AG09319 (cell line): ENCODE results near the gene STX12.
"Not testable (repeated sequence)": the region's sequence is repeated elsewhere in the genome, so short reads cannot be mapped to it uniquely, and the experiment has no call there.

ENCODE experiments used
- DNase-seq: peaks from one replicate; pipeline ENCODE4 v3.0.0-alpha.2; 2010; ENCODE audit warnings: low read depth; ENCODE audit errors: extremely low read depth
- TF ChIP-seq, protein P1 (sequence below): IDR thresholded peaks from 2 replicates; pipeline ENCODE4 v1.5.1; 2011; ENCODE audit warnings: low read depth, mild to moderate bottlenecking, inconsistent platforms, low read length, moderate library complexity

STX12 gene

GRCh38 chr1:27760426-27760825, 12.6 kb upstream of the STX12 start:
- DNase-seq: no peak
- TF ChIP-seq, protein P1, sequence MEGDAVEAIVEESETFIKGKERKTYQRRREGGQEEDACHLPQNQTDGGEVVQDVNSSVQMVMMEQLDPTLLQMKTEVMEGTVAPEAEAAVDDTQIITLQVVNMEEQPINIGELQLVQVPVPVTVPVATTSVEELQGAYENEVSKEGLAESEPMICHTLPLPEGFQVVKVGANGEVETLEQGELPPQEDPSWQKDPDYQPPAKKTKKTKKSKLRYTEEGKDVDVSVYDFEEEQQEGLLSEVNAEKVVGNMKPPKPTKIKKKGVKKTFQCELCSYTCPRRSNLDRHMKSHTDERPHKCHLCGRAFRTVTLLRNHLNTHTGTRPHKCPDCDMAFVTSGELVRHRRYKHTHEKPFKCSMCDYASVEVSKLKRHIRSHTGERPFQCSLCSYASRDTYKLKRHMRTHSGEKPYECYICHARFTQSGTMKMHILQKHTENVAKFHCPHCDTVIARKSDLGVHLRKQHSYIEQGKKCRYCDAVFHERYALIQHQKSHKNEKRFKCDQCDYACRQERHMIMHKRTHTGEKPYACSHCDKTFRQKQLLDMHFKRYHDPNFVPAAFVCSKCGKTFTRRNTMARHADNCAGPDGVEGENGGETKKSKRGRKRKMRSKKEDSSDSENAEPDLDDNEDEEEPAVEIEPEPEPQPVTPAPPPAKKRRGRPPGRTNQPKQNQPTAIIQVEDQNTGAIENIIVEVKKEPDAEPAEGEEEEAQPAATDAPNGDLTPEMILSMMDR: no peak

- TF ChIP-seq, protein P1: no peak
- no peak for DNase-seq
Measured at GRCh38 chr1:27762033-27762432, 11.0 kb upstream of the STX12 start.

DNA sequence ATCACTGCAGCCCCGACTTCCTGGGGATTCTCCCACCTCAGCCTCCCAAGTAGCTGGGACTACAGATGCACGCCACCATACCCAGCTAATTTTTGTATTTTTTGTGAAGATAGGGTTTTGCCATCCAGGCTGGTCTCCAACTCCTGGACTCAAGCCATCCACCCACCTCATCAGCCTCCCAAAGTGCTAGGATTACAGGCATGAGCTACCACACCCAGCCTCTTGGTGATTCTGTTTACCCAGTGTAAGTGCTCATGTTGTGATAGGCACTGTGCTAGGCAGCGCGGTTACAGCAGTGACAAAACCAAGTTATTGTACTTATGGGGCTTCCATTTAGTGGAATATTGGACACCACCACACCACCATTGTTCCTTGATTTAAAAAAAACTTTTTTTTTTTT, 9.7 kb upstream of the STX12 start:
- DNase-seq: no peak

GRCh38 chr1:27770293-27770830, 2.7 kb upstream of the STX12 start:
- TF ChIP-seq, protein P1: no peak
- no peak for DNase-seq

More for the DNA sequence above, 9.7 kb upstream of the STX12 start:
- TF ChIP-seq, protein P1: no peak

- DNase-seq: peak; percentile 35
- TF ChIP-seq, protein P1: no peak
Measured at GRCh38 chr1:27772036-27772931, 735 bp upstream of the STX12 start.

DNA sequence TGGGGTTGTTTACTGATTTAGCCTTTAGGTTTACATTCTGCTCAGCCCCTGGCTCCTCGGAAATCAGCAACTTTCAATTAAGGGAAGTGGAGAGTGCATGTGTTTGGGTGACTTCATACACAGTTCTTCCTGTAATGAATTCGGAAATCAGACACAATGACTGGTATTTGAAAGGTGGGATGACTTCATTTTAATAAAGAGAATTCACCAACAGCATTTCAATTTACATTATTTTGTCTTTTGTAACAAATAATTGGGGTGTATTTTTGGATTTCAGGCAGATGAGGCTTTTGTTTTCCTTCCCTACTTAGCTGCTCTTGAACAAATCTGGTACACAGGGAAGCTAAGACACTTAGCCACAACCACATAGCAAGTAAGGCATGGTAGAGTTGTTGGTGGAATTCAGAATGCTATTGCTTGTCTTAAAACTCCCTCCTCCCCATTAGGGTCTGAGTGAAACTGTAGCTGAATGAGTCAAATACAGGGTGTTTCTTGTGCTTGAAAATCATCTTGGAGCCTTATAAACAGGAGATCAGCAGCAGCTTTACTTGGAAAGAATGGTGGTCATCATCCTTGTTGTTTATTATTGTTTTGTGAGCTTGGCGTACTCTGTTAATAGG, 917 bp downstream of the STX12 start:
- TF ChIP-seq, protein P1: no peak
- DNase-seq: no peak

DNA sequence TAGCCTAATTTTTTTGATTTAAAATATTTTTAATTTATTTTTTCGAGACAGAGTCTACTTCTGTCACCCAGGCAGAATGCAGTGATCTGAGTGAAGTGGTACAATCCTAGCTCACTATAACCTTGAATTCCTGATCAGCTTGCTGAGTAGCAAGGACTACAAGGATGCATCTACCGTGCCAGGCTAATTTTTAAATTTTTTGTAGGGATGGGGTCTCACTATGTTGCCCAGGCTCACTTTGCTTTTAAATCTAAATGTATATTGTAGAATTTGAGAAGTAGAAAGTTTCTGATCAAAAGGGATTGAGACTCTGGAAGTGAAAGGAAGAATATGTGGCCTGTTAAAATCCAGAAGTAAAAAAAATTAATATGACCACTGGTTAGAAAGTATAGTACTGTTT, 1.6 kb downstream of the STX12 start:
- DNase-seq: no peak
- TF ChIP-seq, protein P1: no peak

DNA sequence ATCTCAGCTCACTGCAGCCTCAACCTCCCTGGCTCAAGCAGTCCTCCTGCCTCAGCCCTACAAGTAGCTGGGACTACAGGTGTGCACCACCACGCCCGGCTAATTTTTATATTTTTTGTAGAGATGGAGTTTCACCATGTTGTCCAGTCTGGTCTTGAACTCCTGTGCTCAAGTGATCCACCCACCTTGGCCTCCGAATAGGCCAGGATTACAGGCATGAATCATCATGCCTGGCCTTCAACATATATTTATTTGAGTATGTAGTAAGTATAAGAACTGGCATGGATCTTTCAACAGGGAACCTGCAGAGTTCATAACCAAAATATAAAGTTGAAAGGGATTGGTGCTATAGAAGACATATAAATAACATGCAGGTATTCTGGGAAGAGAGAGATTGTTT, 2.3 kb downstream of the STX12 start:
- not testable (repeated sequence) for DNase-seq

DNA sequence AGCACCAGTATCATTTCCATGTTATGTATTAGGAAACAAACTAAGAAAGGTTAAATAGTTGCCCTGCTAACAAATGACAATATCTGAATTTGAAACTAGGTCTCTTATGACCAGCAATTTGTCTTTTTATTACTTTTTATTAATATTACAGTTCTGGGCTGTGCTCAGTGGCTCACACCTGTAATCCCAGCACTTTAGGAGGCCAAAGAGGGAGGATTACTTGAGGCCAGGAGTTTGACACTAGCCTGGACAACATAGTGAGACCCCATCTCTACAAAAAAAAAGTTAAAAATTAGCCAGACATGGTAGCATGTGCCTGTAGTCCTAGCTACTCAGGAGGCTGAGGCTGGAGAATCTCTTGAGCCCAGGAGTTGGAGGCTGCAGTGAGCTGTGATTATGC, 3.3 kb downstream of the STX12 start:
- not testable (repeated sequence) for DNase-seq
